Sigmoid colon (tissue), 7 donors: ENCODE data around the gene CISD3. TPM values are rescaled to one million over a fixed set of nuclear protein-coding genes. Genes with fewer than 3 reads are reported as not detected.

Source experiments
- DNase-seq: peaks from one replicate; pipeline ENCODE4 v3.0.0-alpha.2; 2019
- H3K27ac ChIP-seq, 4 donors: fragments of 200-600 bp; sonication (generic); one replicate each; pipeline ENCODE4 v1.5.1; 2016 to 2019; ENCODE audit warnings: mild to moderate bottlenecking in 1 of 4
- H3K27me3 ChIP-seq, 3 donors: fragments of 200-600 bp; sonication (generic); one replicate each; pipeline ENCODE4 v1.5.1; 2019; ENCODE audit warnings: mild to moderate bottlenecking in 1 of 3
- H3K36me3 ChIP-seq, 4 donors: fragments of 200-600 bp; sonication (generic); one replicate each; pipeline ENCODE4 v1.5.1; 2016 to 2019
- H3K4me1 ChIP-seq, 4 donors: fragments of 200-600 bp; sonication (generic); one replicate each; pipeline ENCODE4 v1.5.1; 2017 to 2019
- H3K4me3 ChIP-seq, 4 donors: fragments of 200-600 bp; sonication (generic); one replicate each; pipeline ENCODE4 v1.5.1; 2017 to 2019; ENCODE audit warnings: mild to moderate bottlenecking in 2 of 4, moderate library complexity in 1 of 4
- H3K9me3 ChIP-seq, 4 donors: fragments of 200-600 bp in 3 of 4; sonication (generic) in 3 of 4; one replicate each; pipeline versions ENCODE4 v1.5.1 to v1.6.1; 2013 to 2019
- CTCF ChIP-seq, 4 experiments: fragments of 450-650 bp in 3 of 4; fragments of 200-600 bp in 1 of 4; IDR thresholded peaks; one replicate each; pipeline ENCODE4 v1.5.1; 2016 to 2019; ENCODE audit warnings: antibody characterized with exemption in 4 of 4, mild to moderate bottlenecking in 3 of 4, moderate library complexity in 2 of 4
- EP300 ChIP-seq, 4 donors: sonication (generic); formaldehyde crosslinking; IDR thresholded peaks; one replicate each; pipeline ENCODE4 v1.6.1; 2017; ENCODE audit warnings: antibody characterized with exemption in 4 of 4
- POLR2A ChIP-seq, 2 donors: fragments of 450-650 bp; IDR thresholded peaks; one replicate each; pipeline ENCODE4 v1.6.1; 2016; ENCODE audit warnings: antibody characterized with exemption in 2 of 2, mild to moderate bottlenecking in 2 of 2, moderate library complexity in 2 of 2
- POLR2AphosphoS5 ChIP-seq, 4 donors: sonication (generic); formaldehyde crosslinking; IDR thresholded peaks; one replicate each; pipeline ENCODE4 v1.6.1; 2017; ENCODE audit warnings: antibody characterized with exemption in 4 of 4
- WGBS, 2 donors: extraction: QIAGEN DNeasy Blood & Tissue Kit; methylation state at CpG; one replicate each; pipeline ENCODE4 v1.1.7; 2013; 5-methylcytosine and 5-hydroxymethylcytosine counted together
- intact Hi-C: fragments of 100-400 bp; cut with DNase I; formaldehyde crosslinking; loops from one replicate; pipeline ENCODE4 v1.15.1; 2023
- polyA plus RNA-seq, 3 donors: library from polyadenylated mRNA; stranded (reverse); fragments of 200-250 nt; gene quantifications; one replicate each; pipeline ENCODE4 v1.2.3, GENCODE V29; 2013
- total RNA-seq, 4 donors: library from RNA; depleted of rRNA; stranded (reverse); fragments of >200 nt; gene quantifications; one replicate each; pipeline ENCODE4 v1.1.0, GENCODE V29; 2016
- donor health status: healthy with polysubstance abuse.
- donor health status: Bipolar disorder and iron deficiency.
- donor health status: healthy.

Gene CISD3
- total and polyA plus RNA-seq, 7 donors, result 9.2 to 115 (median 19.3) TPM

GRCh38 chr17:38706505-38707216 lies 23.5 kb upstream of the CISD3 start:
- intact Hi-C loops, result loop anchor here (2.0 kb wide), 1 partner anchor 22 kb away; no protein-coding TSS in a partner anchor
- Histone ChIP-seq H3K27me3 (no peaks in the 10 kb centered on the region), H3K27ac (peak overlapping the region; percentile 92 to 99 (median 96)), H3K4me1 (peaks cover 0 to 46% (median 26%) of the 10 kb centered on the region in 4 donors), H3K36me3 (peaks cover 0 to 47% (median 21%) of the 10 kb centered on the region in 4 donors), H3K4me3 (peak overlapping the region; percentile 81 to 98 (median 96)), H3K9me3 (no peaks in the 10 kb centered on the region)
- 4 to 11% methylated on average over 20 of the region's 20 CpGs for WGBS, 2 donors
- no peak for TF ChIP-seq POLR2AphosphoS5 (IDR thresholded peaks at IDR 0.05)
- no peak for TF ChIP-seq EP300 (IDR thresholded peaks at IDR 0.05)
- TF ChIP-seq POLR2A (IDR thresholded peaks at IDR 0.05), result no peak
- no peak for TF ChIP-seq CTCF (IDR thresholded peaks at IDR 0.05)
- DNase-seq, result no peak

GRCh38 chr17:38707678-38708351 lies 22.3 kb upstream of the CISD3 start:
- H3K27me3 ChIP-seq, result no peaks in the 10 kb centered on the region
- no peak for DNase-seq
- no peak overlapping the region for H3K27ac ChIP-seq
- H3K36me3 ChIP-seq, result peaks cover 0 to 58% (median 29%) of the 10 kb centered on the region in 4 donors
- no peaks in the 10 kb centered on the region for H3K9me3 ChIP-seq
- intact Hi-C loops, result loop anchor here (2.0 kb wide), 1 partner anchor 21 kb away; no protein-coding TSS in a partner anchor
- peaks cover 0 to 39% (median 23%) of the 10 kb centered on the region in 4 donors for H3K4me1 ChIP-seq
- WGBS, 2 donors, result 84 to 87% methylated on average over 21 of the region's 21 CpGs
- H3K4me3 ChIP-seq, result no peak overlapping the region
- TF ChIP-seq CTCF (IDR thresholded peaks at IDR 0.05), result no peak
- TF ChIP-seq POLR2A (IDR thresholded peaks at IDR 0.05), result no peak
- no peak for TF ChIP-seq POLR2AphosphoS5 (IDR thresholded peaks at IDR 0.05)
- no peak for TF ChIP-seq EP300 (IDR thresholded peaks at IDR 0.05)

- WGBS, 2 donors, result 91 to 93% methylated on average over 18 of the region's 18 CpGs
- TF ChIP-seq POLR2A (IDR thresholded peaks at IDR 0.05) (no peak), CTCF (IDR thresholded peaks at IDR 0.05) (no peak), EP300 (IDR thresholded peaks at IDR 0.05) (no peak), POLR2AphosphoS5 (IDR thresholded peaks at IDR 0.05) (no peak)
- Histone ChIP-seq H3K36me3 (peaks cover 0 to 73% (median 33%) of the 10 kb centered on the region in 4 donors), H3K9me3 (no peaks in the 10 kb centered on the region), H3K27ac (no peak overlapping the region), H3K27me3 (no peaks in the 10 kb centered on the region), H3K4me3 (no peak overlapping the region), H3K4me1 (peaks cover 0 to 26% (median 16%) of the 10 kb centered on the region in 4 donors)
- no peak for DNase-seq
- intact Hi-C loops, result no loop called here
These were observed 20.9 kb upstream of the CISD3 start for GRCh38 chr17:38709104-38709820.

- Histone ChIP-seq H3K27ac (no peak overlapping the region), H3K27me3 (no peaks in the 10 kb centered on the region), H3K4me1 (peaks cover 0 to 21% (median 16%) of the 10 kb centered on the region in 4 donors), H3K4me3 (no peak overlapping the region), H3K9me3 (no peaks in the 10 kb centered on the region), H3K36me3 (peaks cover 0 to 80% (median 34%) of the 10 kb centered on the region in 4 donors)
- no peak for TF ChIP-seq POLR2AphosphoS5 (IDR thresholded peaks at IDR 0.05)
- TF ChIP-seq EP300 (IDR thresholded peaks at IDR 0.05), result no peak
- no peak for TF ChIP-seq CTCF (IDR thresholded peaks at IDR 0.05)
- TF ChIP-seq POLR2A (IDR thresholded peaks at IDR 0.05), result no peak
- DNase-seq, result no peak
- WGBS, 2 donors, result 81 to 85% methylated on average over 13 of the region's 13 CpGs
- intact Hi-C loops, result no loop called here
These were observed 20.1 kb upstream of the CISD3 start for GRCh38 chr17:38709864-38710603.
